ENCODE measurements around the gene ABHD6. TPM values are rescaled to one million over a fixed set of nuclear protein-coding genes. Genes with fewer than 3 reads are reported as not detected.

ABHD6 gene
- total and polyA plus RNA-seq, 4 donors: 5.2 to 14.1 (median 10.7) TPM

DNA sequence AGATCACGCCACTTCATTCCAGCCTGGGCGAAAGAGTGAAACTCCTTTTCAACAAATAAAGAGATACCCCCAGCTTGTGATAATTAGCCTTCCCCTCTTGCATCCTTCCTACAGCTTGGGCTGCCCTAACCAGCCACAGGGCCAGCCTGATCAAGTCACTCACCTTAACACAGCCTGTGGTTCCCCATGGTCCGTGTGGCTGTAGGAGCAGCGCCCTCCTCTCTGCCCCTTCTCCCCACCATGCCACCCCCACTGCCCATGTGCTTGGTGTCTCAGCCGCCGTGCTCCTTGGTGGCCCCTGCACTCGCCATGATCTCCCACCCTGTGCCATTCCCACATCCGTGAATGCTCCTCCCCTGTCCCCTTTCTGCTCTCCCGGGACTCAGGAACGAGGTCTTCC lies 55.3 kb downstream of the ABHD6 start:
- TF ChIP-seq, protein P1, sequence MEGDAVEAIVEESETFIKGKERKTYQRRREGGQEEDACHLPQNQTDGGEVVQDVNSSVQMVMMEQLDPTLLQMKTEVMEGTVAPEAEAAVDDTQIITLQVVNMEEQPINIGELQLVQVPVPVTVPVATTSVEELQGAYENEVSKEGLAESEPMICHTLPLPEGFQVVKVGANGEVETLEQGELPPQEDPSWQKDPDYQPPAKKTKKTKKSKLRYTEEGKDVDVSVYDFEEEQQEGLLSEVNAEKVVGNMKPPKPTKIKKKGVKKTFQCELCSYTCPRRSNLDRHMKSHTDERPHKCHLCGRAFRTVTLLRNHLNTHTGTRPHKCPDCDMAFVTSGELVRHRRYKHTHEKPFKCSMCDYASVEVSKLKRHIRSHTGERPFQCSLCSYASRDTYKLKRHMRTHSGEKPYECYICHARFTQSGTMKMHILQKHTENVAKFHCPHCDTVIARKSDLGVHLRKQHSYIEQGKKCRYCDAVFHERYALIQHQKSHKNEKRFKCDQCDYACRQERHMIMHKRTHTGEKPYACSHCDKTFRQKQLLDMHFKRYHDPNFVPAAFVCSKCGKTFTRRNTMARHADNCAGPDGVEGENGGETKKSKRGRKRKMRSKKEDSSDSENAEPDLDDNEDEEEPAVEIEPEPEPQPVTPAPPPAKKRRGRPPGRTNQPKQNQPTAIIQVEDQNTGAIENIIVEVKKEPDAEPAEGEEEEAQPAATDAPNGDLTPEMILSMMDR (IDR thresholded peaks at IDR 0.05; ENCODE audit: control extremely low read depth, extremely low read depth): no peak
- WGBS, 2 donors: 89 to 95% methylated on average over 10 of the region's 10 CpGs
- no peak overlapping the region for H3K9ac ChIP-seq (ENCODE audit: insufficient read depth in 1 of 2, low read length in 2 of 2)
- H3K27me3 ChIP-seq (ENCODE audit: control insufficient read depth in 3 of 3, insufficient read depth in 3 of 3, low read length in 2 of 3): no peaks in the 10 kb centered on the region
- no peak for DNase-seq
- no peak for ATAC-seq (ENCODE audit: insufficient read depth, low FRiP score)
- no peak overlapping the region for H3K4me3 ChIP-seq
- no peak overlapping the region for H3K27ac ChIP-seq (ENCODE audit: low read depth in 1 of 2, low read length in 1 of 2)
- H3K9me3 ChIP-seq (ENCODE audit: control insufficient read depth in 4 of 4, insufficient read depth in 3 of 4, low read length in 3 of 4): no peaks in the 10 kb centered on the region
- H3K4me1 ChIP-seq (ENCODE audit: control insufficient read depth in 5 of 5, insufficient read depth in 5 of 5, low read length in 5 of 5): no peaks in the 10 kb centered on the region
- peaks cover 0 to 8% (median 0%) of the 10 kb centered on the region in 4 donors for H3K36me3 ChIP-seq (ENCODE audit: control insufficient read depth in 4 of 4, insufficient read depth in 4 of 4, low read length in 4 of 4)

DNA sequence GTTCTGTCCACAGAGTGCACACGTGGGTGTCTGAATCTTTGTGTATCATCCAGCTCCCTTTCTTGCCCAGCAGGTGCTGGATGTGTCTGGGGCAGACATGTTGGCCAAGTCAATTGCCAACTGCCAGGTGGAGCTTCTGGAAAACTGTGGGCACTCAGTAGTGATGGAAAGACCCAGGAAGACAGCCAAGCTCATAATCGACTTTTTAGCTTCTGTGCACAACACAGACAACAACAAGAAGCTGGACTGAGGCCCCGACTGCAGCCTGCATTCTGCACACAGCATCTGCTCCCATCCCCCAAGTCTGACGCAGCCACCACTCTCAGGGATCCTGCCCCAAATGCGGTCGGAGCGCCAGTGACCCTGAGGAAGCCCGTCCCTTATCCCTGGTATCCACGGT lies 55.9 kb downstream of the ABHD6 start:
- TF ChIP-seq, protein P1 (IDR thresholded peaks at IDR 0.05; ENCODE audit: control extremely low read depth, extremely low read depth): no peak
- H3K27me3 ChIP-seq (ENCODE audit: control insufficient read depth in 3 of 3, insufficient read depth in 3 of 3, low read length in 2 of 3): peaks cover 0 to under 1% (median 0%) of the 10 kb centered on the region in 3 donors
- 81 to 87% methylated on average over 9 of the region's 9 CpGs for WGBS, 2 donors
- H3K27ac ChIP-seq (ENCODE audit: low read depth in 1 of 2, low read length in 1 of 2): no peak overlapping the region
- no peaks in the 10 kb centered on the region for H3K4me1 ChIP-seq (ENCODE audit: control insufficient read depth in 5 of 5, insufficient read depth in 5 of 5, low read length in 5 of 5)
- H3K9ac ChIP-seq (ENCODE audit: insufficient read depth in 1 of 2, low read length in 2 of 2): no peak overlapping the region
- H3K4me3 ChIP-seq: no peak overlapping the region
- DNase-seq (no peak), ATAC-seq (ENCODE audit: insufficient read depth, low FRiP score) (no peak)
- no peaks in the 10 kb centered on the region for H3K9me3 ChIP-seq (ENCODE audit: control insufficient read depth in 4 of 4, insufficient read depth in 3 of 4, low read length in 3 of 4)
- H3K36me3 ChIP-seq (ENCODE audit: control insufficient read depth in 4 of 4, insufficient read depth in 4 of 4, low read length in 4 of 4): peaks cover 0 to 3% (median 0%) of the 10 kb centered on the region in 4 donors

DNA sequence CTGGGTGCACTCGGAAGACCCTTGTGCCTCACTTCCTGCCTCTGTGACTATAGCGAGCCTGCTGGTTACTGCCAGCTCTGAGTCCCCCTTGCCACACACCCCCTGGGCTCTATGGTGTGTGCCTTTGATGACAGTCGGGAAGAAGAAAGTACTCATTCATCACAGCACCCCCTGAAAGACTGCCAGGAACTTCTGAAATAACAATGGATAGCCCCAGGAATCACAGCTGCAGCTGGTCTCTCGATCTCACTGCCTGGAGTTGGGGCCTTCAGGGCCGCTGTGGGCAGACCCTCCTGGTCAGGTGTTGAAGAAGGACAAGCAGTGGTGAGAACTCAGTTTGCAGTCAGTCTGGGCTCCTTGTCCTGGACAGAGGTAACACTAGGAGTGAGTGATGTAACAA lies 58.7 kb downstream of the ABHD6 start:
- H3K4me1 ChIP-seq (ENCODE audit: control insufficient read depth in 5 of 5, insufficient read depth in 5 of 5, low read length in 5 of 5): no peaks in the 10 kb centered on the region
- TF ChIP-seq, protein P1 (IDR thresholded peaks at IDR 0.05; ENCODE audit: control extremely low read depth, extremely low read depth): no peak
- peaks cover 0 to 3% (median 0%) of the 10 kb centered on the region in 3 donors for H3K27me3 ChIP-seq (ENCODE audit: control insufficient read depth in 3 of 3, insufficient read depth in 3 of 3, low read length in 2 of 3)
- H3K27ac ChIP-seq (ENCODE audit: low read depth in 1 of 2, low read length in 1 of 2): no peak overlapping the region
- H3K36me3 ChIP-seq (ENCODE audit: control insufficient read depth in 4 of 4, insufficient read depth in 4 of 4, low read length in 4 of 4): peaks cover 0 to 2% (median 0%) of the 10 kb centered on the region in 4 donors
- no peak for DNase-seq
- no peak overlapping the region for H3K9ac ChIP-seq (ENCODE audit: insufficient read depth in 1 of 2, low read length in 2 of 2)
- H3K9me3 ChIP-seq (ENCODE audit: control insufficient read depth in 4 of 4, insufficient read depth in 3 of 4, low read length in 3 of 4): no peaks in the 10 kb centered on the region
- 59 to 71% methylated on average over 5 of the region's 5 CpGs for WGBS, 2 donors
- no peak overlapping the region for H3K4me3 ChIP-seq
- ATAC-seq (ENCODE audit: insufficient read depth, low FRiP score): no peak

DNA sequence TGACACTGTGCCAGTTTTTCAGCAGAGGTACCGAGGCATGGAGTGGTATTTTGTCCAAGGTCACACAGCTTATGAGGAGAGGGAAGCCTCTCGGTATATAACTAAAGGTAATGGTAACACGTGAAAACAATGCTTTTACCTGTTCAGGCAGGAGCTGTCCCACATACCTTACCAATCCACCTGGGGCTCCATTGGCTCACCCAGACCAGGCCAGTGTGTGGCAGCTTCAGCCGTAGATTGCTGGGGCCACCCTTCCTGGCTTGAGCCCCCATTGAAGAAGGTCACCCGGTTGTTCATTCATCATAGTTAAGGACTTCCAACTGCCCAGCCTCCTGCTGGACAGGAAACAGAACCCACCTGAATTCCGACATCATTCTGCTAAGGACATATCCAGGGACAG lies 59.3 kb downstream of the ABHD6 start:
- 77 to 93% methylated on average over 6 of the region's 6 CpGs for WGBS, 2 donors
- H3K4me3 ChIP-seq: no peak overlapping the region
- H3K4me1 ChIP-seq (ENCODE audit: control insufficient read depth in 5 of 5, insufficient read depth in 5 of 5, low read length in 5 of 5): no peaks in the 10 kb centered on the region
- H3K36me3 ChIP-seq (ENCODE audit: control insufficient read depth in 4 of 4, insufficient read depth in 4 of 4, low read length in 4 of 4): peaks cover 0 to 2% (median 0%) of the 10 kb centered on the region in 4 donors
- H3K27me3 ChIP-seq (ENCODE audit: control insufficient read depth in 3 of 3, insufficient read depth in 3 of 3, low read length in 2 of 3): peaks cover 0 to 3% (median 0%) of the 10 kb centered on the region in 3 donors
- H3K27ac ChIP-seq (ENCODE audit: low read depth in 1 of 2, low read length in 1 of 2): no peak overlapping the region
- H3K9me3 ChIP-seq (ENCODE audit: control insufficient read depth in 4 of 4, insufficient read depth in 3 of 4, low read length in 3 of 4): no peaks in the 10 kb centered on the region
- ATAC-seq (ENCODE audit: insufficient read depth, low FRiP score) (no peak), DNase-seq (no peak)
- TF ChIP-seq, protein P1 (IDR thresholded peaks at IDR 0.05; ENCODE audit: control extremely low read depth, extremely low read depth): no peak
- H3K9ac ChIP-seq (ENCODE audit: insufficient read depth in 1 of 2, low read length in 2 of 2): no peak overlapping the region
